ENCODE measurements around the gene GPR31.

The GPR31 gene

GRCh38 chr6:167140589-167141474 lies 16.9 kb downstream of the GPR31 start:
- no peak for DNase-seq (ENCODE audit: low read depth, low spot score)

GRCh38 chr6:167139761-167140160 lies 18.0 kb downstream of the GPR31 start:
- DNase-seq (ENCODE audit: low read depth, low spot score): no peak

- no peak for DNase-seq (ENCODE audit: low read depth, low spot score)
Observed at GRCh38 chr6:167137881-167138280, 19.9 kb downstream of the GPR31 start.

- no peak for DNase-seq (ENCODE audit: low read depth, low spot score)
Observed at GRCh38 chr6:167137081-167137480, 20.7 kb downstream of the GPR31 start.

DNA sequence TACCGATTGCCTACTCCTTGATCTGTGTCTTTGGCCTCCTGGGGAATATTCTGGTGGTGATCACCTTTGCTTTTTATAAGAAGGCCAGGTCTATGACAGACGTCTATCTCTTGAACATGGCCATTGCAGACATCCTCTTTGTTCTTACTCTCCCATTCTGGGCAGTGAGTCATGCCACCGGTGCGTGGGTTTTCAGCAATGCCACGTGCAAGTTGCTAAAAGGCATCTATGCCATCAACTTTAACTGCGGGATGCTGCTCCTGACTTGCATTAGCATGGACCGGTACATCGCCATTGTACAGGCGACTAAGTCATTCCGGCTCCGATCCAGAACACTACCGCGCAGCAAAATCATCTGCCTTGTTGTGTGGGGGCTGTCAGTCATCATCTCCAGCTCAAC lies 21.4 kb downstream of the GPR31 start:
- DNase-seq (ENCODE audit: low read depth, low spot score): no peak

GRCh38 chr6:167134448-167135328 lies 23.1 kb downstream of the GPR31 start:
- no peak for DNase-seq (ENCODE audit: low read depth, low spot score)

DNA sequence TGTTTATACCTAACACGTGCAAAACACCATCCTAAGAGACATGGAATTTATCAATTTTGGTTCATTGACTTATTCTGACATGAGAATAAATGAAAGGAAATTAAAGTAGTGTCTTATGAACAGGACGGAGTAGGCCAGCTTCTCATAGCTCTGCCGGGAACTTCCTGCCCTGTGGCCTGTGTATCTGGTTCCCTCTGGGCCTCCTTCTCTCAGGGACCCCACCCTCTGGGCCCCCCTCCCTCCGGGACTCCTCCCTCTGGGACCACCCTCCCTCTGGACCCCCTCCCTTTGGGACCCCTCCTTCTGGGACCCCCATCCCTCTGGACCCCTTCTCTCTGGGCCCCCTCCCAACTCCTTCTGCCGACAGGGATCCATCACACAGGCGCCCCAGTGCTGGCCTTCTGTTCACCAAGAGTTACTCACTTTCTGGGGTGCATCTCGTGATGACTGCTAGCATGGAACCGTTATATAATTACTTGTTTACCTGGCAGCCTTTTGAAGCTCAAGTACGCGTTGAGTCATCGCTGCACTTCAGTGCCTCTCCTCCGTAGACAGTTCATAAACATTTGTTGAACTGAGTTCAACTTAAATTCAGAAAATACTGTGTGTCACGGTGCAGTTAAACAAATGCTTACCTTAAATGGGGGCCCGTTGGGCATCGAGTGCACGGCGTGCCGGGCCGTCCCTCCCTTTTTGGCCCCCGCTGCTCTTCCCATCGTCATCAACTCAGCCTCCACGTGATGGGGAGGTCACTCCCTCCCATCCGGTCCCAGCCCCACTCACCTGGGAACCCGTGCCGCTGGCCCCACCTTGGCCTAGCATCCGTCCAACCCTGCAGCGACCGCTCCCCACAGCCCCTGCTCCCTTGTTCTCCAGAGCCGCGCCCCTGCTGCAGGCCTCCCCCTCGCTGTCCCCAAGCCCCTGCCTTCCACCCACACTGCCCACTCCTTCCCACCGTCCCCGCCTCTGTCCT lies 26.8 kb downstream of the GPR31 start:
- no peak for DNase-seq (ENCODE audit: low read depth, low spot score)

DNA sequence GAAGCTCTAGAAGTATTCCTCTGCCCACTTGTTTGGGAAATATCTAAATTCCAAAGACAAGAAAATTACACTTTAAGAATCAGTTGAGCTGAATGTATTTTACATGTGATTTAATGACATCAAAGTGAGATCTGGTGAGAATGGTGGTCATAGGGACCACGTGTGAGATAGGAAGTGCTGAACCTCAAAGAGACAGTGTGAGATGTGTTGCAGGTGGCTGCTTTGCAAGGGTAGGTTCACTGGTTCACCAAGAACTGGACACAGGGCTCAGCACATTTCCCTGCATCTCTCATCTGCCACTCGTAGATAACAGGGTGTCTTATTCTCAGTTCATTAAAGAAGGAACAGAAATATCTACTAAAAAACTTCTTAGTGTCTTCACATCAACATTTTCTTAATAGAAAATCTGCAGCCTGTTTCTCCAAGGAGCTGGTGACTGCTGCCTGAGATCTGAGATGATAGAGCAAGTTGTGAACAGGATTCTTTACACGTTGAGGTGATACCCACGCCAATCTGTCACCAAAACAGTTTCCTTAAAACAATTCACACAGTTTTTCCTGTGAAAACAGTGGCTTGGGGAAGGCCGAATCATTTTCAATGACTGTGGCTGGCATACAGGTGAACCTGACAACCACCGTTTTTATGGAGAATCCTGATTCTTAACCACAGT lies 27.6 kb downstream of the GPR31 start:
- DNase-seq (ENCODE audit: low read depth, low spot score): no peak

DNA sequence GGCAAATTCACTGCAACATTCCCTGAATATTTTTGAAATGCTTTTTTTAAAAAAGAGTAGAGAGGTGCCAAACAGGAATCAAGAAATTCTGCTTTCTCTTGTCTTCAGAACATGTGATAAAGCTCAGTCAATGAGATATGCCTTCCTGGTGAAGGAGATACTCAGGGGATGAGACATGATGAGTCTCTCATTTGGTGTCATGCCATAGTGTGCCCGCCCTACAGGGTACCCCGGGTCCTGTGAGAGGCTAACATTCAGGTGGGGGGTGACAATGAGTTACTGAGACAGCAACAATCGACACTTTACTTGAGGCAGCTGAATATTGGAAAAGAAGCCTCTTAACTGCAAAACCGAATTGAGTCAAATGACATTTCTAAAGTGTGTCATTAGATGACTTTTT lies 28.2 kb downstream of the GPR31 start:
- no peak for DNase-seq (ENCODE audit: low read depth, low spot score)

- no peak for DNase-seq (ENCODE audit: low read depth, low spot score)
Observed at GRCh38 chr6:167129159-167129558, 28.6 kb downstream of the GPR31 start.

- DNase-seq (ENCODE audit: low read depth, low spot score): no peak
Observed at GRCh38 chr6:167127785-167128531, 29.8 kb downstream of the GPR31 start.

DNA sequence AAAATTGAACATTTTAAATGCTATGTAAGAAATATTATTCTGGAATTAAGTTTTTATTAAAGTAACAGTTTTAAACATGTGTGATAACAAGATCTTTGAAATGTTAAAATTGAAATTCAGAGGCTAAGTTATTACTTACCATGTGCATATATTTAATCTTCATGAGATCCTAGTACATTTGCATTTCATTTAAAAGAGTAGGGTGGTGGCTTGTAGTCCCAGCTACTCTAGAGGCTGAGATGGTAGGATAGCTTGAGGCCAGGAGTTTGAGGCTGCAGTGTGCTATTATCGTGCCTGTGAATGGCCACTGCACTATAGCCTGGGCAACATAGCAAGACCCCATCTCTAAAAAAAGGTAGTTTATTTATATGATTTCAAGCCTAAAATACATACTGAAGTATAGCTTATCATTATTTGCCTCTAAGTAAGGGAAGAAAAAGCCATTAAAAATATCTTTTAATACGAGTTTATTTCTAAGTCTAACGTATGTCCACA lies 31.9 kb downstream of the GPR31 start:
- no peak for DNase-seq (ENCODE audit: low read depth, low spot score)

- DNase-seq (ENCODE audit: low read depth, low spot score): no peak
Observed at GRCh38 chr6:167125410-167125809, 32.4 kb downstream of the GPR31 start.

- no peak for DNase-seq (ENCODE audit: low read depth, low spot score)
Observed at GRCh38 chr6:167124753-167125152, 33.0 kb downstream of the GPR31 start.

DNA sequence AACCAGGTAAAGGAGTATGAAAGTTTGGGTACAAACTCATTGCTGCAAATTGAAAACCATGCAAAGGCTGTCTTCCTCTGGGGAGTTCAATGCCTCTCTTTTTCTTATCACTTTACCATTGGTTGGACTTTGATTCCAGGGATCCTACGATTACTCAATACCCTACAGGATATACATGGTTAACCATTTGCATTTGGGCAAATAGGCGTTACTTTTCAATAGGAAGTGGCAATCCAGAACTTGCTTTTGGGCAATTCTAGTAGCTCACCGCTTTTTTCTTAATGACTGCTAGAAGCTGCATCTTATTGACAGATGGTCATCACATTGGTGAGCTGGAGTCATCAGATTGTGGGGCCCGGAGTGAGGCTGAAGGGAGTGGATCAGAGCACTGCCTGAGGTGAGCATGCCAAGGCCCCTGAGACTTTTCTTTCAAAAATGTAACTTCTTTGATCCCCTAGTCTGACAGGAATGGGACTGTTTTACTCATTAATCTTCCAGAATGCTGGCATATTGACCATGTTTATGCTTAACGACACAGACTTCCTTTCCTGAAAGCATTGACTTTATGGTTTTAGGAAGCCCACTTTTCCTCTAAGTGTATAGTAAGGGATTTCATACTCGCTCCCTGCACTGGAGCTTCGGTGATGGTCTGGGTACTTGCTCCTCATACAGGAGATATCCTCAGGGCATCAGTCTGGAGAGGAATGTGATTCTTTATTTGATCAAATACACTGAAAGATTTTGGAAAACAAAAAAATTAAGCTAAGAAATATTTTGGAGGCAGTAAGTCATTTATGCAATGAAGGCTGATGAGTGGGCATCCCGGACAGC lies 34.7 kb downstream of the GPR31 start, which contains the start of gene CCR6:
Gene CCR6 (plus strand): TSS at position 270 of the 831 bp plus-strand sequence. CDS start 13,039 bp downstream, outside the sequence.
- no peak for DNase-seq (ENCODE audit: low read depth, low spot score)

- no peak for DNase-seq (ENCODE audit: low read depth, low spot score)
Observed at GRCh38 chr6:167122041-167122826, 35.5 kb downstream of the GPR31 start.

DNA sequence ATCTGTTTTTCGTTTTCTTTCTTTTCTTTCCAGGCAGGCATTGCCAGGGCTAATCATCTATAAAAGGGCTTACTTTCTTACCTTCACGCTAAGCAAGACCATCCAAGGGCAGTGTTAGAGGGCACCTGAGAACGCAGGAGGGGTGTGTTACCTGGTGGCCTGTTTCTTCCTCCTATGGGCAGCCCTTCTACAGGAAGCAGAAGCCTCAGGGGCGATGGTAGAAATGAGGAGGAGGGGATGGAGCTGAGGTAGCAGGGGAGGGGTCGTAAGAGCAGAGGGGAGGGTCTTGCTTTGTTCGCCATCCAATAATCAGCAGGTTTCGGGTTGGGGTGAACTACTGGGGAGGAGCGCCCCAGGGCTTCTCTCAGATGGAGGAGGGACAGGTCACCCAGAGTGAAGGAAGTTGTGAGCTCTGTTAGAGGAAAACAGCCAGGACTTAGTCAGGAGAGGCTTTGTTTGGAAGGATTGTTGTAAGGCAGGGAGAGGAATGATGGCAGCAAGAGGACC lies 36.4 kb downstream of the GPR31 start:
- no peak for DNase-seq (ENCODE audit: low read depth, low spot score)

GRCh38 chr6:167120583-167120903 lies 37.2 kb downstream of the GPR31 start:
- DNase-seq (ENCODE audit: low read depth, low spot score): no peak

Data from brain pericyte (primary cell).